ENCODE results near the gene PPY.

The PPY gene

DNA sequence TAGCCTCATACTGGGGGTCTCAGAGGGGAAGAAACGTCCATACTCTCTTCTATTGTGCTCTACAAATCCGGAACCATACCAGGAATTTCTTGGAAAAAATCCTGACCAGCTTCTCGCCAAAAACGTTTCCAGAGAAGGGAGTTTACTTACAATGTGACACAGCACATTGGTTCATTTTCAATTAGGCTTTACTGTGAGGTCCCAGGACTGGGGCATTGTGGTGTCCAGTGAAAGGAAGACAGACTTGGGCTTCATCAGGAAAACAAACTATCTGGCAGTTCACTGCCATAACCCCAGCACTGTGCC is 49.7 kb downstream of the PPY start:
- CTCF ChIA-PET = interaction anchor here (1.6 to 8.3 kb wide), 4 partner anchors 13 to 46 kb away, joined by 5 to 121 read pairs (median 8); partner anchors contain the start of genes CD300LG and MPP2
- TF ChIP-seq, protein P1, sequence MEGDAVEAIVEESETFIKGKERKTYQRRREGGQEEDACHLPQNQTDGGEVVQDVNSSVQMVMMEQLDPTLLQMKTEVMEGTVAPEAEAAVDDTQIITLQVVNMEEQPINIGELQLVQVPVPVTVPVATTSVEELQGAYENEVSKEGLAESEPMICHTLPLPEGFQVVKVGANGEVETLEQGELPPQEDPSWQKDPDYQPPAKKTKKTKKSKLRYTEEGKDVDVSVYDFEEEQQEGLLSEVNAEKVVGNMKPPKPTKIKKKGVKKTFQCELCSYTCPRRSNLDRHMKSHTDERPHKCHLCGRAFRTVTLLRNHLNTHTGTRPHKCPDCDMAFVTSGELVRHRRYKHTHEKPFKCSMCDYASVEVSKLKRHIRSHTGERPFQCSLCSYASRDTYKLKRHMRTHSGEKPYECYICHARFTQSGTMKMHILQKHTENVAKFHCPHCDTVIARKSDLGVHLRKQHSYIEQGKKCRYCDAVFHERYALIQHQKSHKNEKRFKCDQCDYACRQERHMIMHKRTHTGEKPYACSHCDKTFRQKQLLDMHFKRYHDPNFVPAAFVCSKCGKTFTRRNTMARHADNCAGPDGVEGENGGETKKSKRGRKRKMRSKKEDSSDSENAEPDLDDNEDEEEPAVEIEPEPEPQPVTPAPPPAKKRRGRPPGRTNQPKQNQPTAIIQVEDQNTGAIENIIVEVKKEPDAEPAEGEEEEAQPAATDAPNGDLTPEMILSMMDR (IDR thresholded peaks at IDR 0.05; ENCODE audit: insufficient read depth, low read length, missing control alignments) = no peak
- POLR2A ChIA-PET = no interaction called here
- H3K4me3 ChIP-seq (ENCODE audit: low read depth, low read length) = no peak overlapping the region
- DNase-seq (ENCODE audit: low read depth, low spot score) = no peak

DNA sequence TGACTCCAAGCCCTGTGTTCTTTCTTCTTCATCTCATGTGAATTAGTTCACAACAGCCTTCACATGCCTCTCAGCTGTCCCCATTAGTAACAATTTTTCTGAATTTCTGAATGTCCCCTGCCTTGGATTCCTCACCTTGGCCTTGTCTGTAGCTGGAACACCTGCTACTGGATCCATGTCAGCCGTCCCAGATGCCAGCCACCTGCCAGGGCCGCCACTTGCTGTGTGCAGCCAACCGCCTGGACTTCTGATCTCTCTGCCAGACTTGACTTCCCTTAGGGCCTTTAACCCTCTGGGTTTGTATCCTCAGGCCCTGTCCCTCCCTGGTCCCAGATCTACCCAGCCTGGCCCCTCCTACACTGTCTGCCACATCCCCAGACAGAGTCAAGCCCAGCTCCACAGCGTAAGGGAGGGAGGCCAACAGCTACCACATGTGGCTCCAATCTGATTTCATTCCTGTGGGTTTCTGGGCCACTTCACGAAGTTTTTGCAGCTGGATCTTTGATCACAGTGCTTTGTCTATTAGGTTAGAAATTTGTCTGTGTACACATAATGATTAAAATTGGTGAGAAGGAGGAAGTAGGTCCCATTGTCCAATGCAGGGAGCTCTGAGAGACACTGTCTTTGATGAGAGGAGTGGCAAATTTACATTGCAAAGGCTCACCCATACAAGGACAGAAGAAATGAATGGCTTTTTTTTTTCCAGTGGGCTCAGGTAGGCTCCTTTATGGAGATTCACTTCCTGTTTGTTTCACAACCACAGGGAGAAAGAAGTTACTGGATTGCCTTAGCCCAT is 50.2 kb downstream of the PPY start:
- H3K4me3 ChIP-seq (ENCODE audit: low read depth, low read length) = no peak overlapping the region
- ChIA-PET CTCF (interaction anchor here (1.0 to 8.3 kb wide), 5 partner anchors 12 to 46 kb away, joined by 5 to 121 read pairs (median 6); partner anchors contain the start of genes CD300LG and MPP2), POLR2A (no interaction called here)
- TF ChIP-seq, protein P1 (IDR thresholded peaks at IDR 0.05; ENCODE audit: insufficient read depth, low read length, missing control alignments) = no peak
- no peak for DNase-seq (ENCODE audit: low read depth, low spot score)

Measured in AG04449 (cell line).